D341Med (cell line): ENCODE data around the gene EIF5AL1.
"Not testable (repeated sequence)": the region's sequence is repeated elsewhere in the genome, so short reads cannot be mapped to it uniquely, and the experiment has no call there.

ENCODE experiments used
- DNase-seq: peaks from one replicate; pipeline ENCODE4 v3.0.0; 2012; ENCODE audit warnings: low spot score

Gene EIF5AL1

DNA sequence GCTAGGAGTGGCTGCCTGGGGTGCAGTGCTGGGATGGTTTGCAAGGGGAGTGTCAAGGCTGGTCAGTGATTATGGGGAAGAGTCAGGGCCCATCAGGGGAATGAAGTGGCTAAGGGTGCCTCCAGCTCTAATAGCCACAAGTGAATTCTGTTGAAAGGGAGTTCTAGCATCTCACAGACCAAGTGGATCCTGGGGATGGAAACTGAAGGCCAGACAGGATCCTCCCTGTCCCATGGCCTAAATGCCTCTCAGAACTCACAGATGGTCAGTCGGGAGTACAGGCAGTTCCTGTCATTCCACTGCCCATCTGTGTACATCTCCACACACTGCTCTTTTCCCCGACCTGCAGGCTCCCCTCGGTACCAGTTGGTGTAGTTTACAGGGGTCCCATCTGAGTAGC, 44.6 kb downstream of the EIF5AL1 start:
- DNase-seq, result not testable (repeated sequence)

DNA sequence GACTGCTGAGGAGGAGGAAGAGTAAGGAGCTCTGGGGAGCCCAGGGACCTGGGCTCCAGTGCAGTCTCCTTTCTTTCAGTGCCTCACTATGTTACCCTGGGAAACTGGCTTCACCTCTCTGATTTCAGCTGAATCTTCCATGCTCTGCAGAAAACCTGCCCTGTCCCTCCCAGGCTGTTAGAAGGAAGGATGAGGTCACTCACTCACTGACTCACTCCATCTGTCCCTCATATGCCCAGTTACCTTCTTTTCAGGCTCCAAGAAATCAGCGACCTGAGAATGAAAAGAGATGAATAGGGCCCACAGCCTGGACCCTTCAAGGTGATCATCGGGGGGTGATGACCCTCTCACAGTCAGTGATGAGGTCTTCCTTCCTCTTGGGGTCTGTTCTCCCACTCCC, 47.4 kb downstream of the EIF5AL1 start:
- DNase-seq, result no peak

DNA sequence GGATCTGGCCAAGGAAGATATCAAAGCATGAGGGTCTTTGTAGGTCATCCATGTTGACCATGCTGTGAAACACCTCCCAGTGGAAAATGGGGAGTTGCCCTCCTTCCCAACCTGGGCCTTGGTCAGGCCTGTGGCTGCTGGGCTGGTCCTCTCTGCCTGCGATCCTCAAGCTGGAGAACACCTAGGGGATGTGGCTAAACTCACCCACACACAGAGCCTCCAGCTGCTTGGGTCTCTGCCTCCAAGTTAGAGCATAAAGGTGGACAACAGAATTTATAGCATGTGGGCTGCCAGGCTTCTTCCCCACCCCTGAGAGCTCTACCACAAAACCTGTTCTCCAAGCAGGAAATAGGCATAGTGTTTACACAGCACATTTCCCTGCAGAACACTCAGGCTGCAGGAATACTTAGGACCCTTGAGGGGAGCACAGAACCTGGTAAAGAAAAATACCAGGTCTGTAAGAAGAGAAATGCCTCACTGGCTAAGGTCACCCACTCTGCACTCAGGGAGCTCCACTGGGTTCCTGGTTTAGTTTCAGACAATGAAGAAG, 47.9 kb downstream of the EIF5AL1 start, which contains the start of gene SFTPA2:
Gene SFTPA2, minus strand, starts transcription at position 248 of the 550 bp plus-strand sequence. CDS start 924 bp downstream, outside the sequence.
- no peak for DNase-seq

DNA sequence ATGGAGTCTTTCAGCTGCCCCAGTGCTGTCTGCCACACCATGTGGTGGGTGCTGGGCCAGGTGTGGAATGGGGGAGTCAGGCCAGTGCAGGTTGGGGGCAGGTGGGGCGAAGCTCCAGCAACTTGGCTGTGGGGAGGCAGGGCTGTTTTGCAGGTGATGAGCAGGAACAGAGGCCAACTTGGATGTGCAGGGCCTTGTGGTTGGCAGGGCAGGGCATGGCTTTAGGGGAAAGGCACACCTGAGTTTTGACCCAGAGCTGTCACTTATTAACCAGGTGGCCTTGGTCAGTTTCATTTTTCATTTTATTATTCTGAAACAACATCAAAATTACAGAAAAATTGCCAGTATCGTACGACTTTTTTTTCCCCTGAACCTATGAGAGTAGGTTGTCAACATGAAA, 48.9 kb downstream of the EIF5AL1 start:
- DNase-seq, result no peak

DNA sequence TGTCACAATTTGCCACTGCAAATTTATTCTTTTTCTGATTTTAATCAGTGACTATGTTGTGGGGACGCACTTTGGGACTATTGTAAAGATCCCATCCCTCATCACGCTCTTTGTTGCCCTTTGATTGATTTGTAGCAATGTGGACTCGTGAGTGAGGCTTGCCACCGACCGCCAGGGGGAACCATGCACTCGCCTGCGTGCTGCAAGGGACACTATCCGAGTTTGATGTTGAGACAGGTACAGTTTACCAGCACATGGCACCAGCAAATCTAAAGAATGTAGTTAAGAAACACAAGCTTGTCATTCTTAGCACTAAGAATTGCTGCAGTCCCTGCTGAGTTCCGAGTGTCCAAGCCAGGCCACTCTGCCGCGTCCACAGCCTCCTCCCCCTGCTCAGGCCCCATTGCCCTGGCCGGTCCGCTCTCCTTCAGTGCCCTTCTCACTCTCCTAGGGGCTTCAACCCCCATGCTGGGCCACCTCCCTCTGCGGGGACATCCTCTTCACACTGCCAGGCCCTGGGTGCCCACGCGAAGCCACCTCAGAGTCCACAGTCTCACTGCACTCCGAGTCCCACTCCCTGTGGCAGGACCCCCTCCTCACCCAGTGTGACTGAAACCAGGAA, 49.9 kb downstream of the EIF5AL1 start:
- peak; percentile 71 for DNase-seq

DNA sequence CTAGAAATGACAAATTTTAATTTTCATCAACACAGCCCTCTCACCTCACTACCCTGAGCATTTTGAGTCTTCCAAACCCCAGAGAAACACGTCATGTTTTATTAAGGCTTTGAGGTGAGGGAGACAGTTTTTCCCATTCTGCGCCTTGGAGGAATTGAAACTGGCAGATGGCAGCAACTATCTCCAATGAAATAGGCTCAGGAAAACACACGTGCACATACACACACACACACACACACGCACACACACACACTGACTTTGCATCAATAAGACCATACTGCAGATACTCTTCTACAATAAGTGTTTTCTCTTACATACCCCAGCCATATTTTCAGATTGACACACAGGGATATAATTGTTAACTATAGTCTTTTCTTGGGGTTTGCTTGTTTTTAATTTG, 51.1 kb downstream of the EIF5AL1 start:
- no peak for DNase-seq
